GM13977 (cell line): ENCODE data around the gene DGKQ.
"Not testable (repeated sequence)": the region's sequence is repeated elsewhere in the genome, so short reads cannot be mapped to it uniquely, and the experiment has no call there.

Experiments
- DNase-seq: peaks from one replicate; pipeline ENCODE4 v3.0.0; 2012; ENCODE audit warnings: low spot score
- CTCF ChIP-seq: IDR thresholded peaks from 2 replicates; pipeline ENCODE4 v1.5.1; 2012; ENCODE audit warnings: mild to moderate bottlenecking, control low read depth; ENCODE audit not compliant: insufficient read depth; ENCODE audit errors: extremely low read depth, missing control alignments
- in situ Hi-C: fragments of 300-500 bp; cut with MboI; formaldehyde crosslinking; loops from one replicate; pipeline ENCODE4 v1.12.0; 2022; ENCODE audit warnings: low sequenced_read_pairs, low pct_unique_long_range_greater_than_20kb, mixed read lengths, inconsistent platforms; ENCODE audit not compliant: unreplicated experiment

DGKQ gene

GRCh38 chr4:946517-947471 lies 26.6 kb downstream of the DGKQ start:
- in situ Hi-C loops, result no loop called here
- no peak for DNase-seq
- no peak for TF ChIP-seq CTCF

- in situ Hi-C loops, result no loop called here
- DNase-seq, result no peak
- TF ChIP-seq CTCF, result no peak
These were observed 27.3 kb downstream of the DGKQ start for GRCh38 chr4:946103-946450.

- in situ Hi-C loops, result no loop called here
- DNase-seq, result no peak
- no peak for TF ChIP-seq CTCF
These were observed 27.9 kb downstream of the DGKQ start for GRCh38 chr4:945274-946102.

- in situ Hi-C loops, DNase-seq: not testable (repeated sequence)
These were observed 33.9 kb downstream of the DGKQ start for GRCh38 chr4:939508-939907.

DNA sequence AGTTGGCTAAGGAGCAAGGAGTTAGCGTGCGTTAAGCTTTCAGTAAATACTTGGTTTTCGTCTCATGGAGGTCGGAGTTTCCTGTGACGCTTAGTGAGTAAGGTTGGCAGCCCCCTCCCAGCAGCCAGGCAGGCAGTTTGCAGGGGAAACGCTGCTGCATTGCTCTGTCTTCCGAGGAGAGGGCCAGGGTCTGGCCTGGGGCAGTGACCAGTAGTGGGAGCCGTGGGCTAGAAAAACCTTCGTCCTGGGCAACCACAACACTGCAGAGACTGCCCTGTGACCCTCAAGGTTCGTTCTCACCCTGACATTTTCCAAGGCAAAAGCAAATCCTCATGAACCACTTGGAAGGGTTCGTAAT lies 40.7 kb downstream of the DGKQ start:
- in situ Hi-C loops, result no loop called here
- DNase-seq, result no peak
- peak; percentile 27 for TF ChIP-seq CTCF

- peak; percentile 1 for TF ChIP-seq CTCF
- DNase-seq, result peak; percentile 99
- in situ Hi-C loops, result no loop called here
These were observed 41.2 kb downstream of the DGKQ start, which contains the start of the genes GAK and TMEM175 for GRCh38 chr4:931960-932712. Gene GAK (minus strand): TSS chr4:932316. CDS start chr4:932187, 129 bp downstream. Gene TMEM175 (plus strand): TSS chr4:932460. CDS start chr4:947740, 15,280 bp downstream.
